Heart left ventricle (tissue), 13 donors: ENCODE results near the gene GAB2.

Source experiments
- CTCF ChIP-seq, 12 donors: fragments of 200-600 bp; sonication (generic) in 4 of 12; IDR thresholded peaks; one replicate each; pipeline versions ENCODE4 v1.5.0 to v1.8.0; 2018 to 2022; ENCODE audit warnings: antibody characterized with exemption in 12 of 12, mild to moderate bottlenecking in 5 of 12
- POLR2A ChIP-seq, 2 donors: fragments of 450-650 bp; IDR thresholded peaks; one replicate each; pipeline ENCODE4 v1.6.1; 2017; ENCODE audit warnings: antibody characterized with exemption in 2 of 2, mild to moderate bottlenecking in 2 of 2, moderate library complexity in 2 of 2
- donor health status: ischemic (EF 13 %, LVEDD 7.1; RV severe dilation, severe dysfunction).
- donor health status: DM: no; HTN: yes; CAD: no.
- donor health status: DM: no; HTN: no; CAD: no.
- donor health status: ischemic (EF 25% LVEDD 6.9; RV normal size, moderate dysfunction).
- donor health status: ischemic (EF 25% LVEDD 5.7; RV mildly dilated, moderate dysfunction).
- donor health status: ischemic (EF 35%, LVEDD 5.7; RV mildly dilated, moderate dysfunction).
- donor health status: nonischemic (EF 11% LVEDD 7.7; RV severe dilation, severe dysfunction).
- donor health status: DM: yes; HTN: yes; CAD: no.
- donor health status: PGD.
- donor health status: ischemic (EF 29% LVEDD 5.4; RV normal size, mild dysfunction).
- donor health status: nonischemic (EF 23%, LVEDD 6.1; RV moderate dilation, normal function).

DNA sequence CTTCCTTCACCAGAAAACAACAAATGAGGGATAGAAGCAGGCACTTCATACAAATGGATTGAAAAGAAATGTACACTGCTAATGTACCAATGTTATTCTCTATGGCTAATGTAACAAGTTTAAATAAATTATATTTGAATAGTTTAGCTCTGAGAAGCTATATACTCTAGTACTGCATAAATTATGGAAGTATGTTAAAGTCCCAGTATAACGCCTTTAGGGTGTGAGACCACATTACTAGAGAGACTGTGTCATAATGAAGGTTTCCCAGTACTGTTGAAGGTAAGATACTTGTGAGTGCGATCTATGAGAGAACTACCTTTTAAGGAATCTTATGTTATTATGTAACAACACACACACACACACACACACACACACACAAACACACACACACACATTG lies 39.8 kb upstream of the GAB2 start:
- TF ChIP-seq CTCF (IDR thresholded peaks at IDR 0.05) = no peak
- TF ChIP-seq POLR2A (IDR thresholded peaks at IDR 0.05) = no peak
